ENCODE measurements around the gene TRAPPC2.
A peak's percentile ranks its signal among the peaks of the same experiment; 100 is the strongest.
"Not testable (repeated sequence)": the region's sequence is repeated elsewhere in the genome, so short reads cannot be mapped to it uniquely, and the experiment has no call there.

TRAPPC2 gene

GRCh38 chrX:13670197-13670596, 64.2 kb downstream of the TRAPPC2 start:
- no peak overlapping the region for H3K27ac ChIP-seq (ENCODE audit: low read depth, low read length, poor library complexity, severe bottlenecking)

GRCh38 chrX:13669755-13670154, 64.7 kb downstream of the TRAPPC2 start:
- H3F3A ChIP-seq (ENCODE audit: insufficient read depth, low read length); H3K27ac ChIP-seq (ENCODE audit: low read depth, low read length, poor library complexity, severe bottlenecking); H4K20me1 ChIP-seq (ENCODE audit: insufficient read depth, low read length); H3K4me3 ChIP-seq (ENCODE audit: low read depth, low read length, poor library complexity, severe bottlenecking); H3K36me3 ChIP-seq (ENCODE audit: insufficient read depth, low read length); H3K4me2 ChIP-seq (ENCODE audit: low read length); H2AFZ ChIP-seq (ENCODE audit: low read length); H3K9me2 ChIP-seq (ENCODE audit: low read depth, low read length); H3K27me3 ChIP-seq (ENCODE audit: insufficient read depth, low read length); H3K9me3 ChIP-seq (ENCODE audit: low read length); H3K9ac ChIP-seq (ENCODE audit: low read length); H3K79me2 ChIP-seq (ENCODE audit: insufficient read depth, low read length): not testable (repeated sequence)
- peaks cover 18% of the 10 kb centered on the region for H3K4me1 ChIP-seq (ENCODE audit: insufficient read depth, low read length, severe bottlenecking)

More at GRCh38 chrX:13670197-13670596, 64.2 kb downstream of the TRAPPC2 start:
- no peak overlapping the region for H2AFZ ChIP-seq (ENCODE audit: low read length)
- H4K20me1 ChIP-seq (ENCODE audit: insufficient read depth, low read length), result no peaks in the 10 kb centered on the region
- no peaks in the 10 kb centered on the region for H3K79me2 ChIP-seq (ENCODE audit: insufficient read depth, low read length)
- TF ChIP-seq EZH2 (IDR thresholded peaks at IDR 0.05; ENCODE audit: borderline replicate concordance, low read length), result no peak
- no peak for TF ChIP-seq CTCF (IDR thresholded peaks at IDR 0.05; ENCODE audit: low read length)
- H3K4me1 ChIP-seq (ENCODE audit: insufficient read depth, low read length, severe bottlenecking), result peaks cover 18% of the 10 kb centered on the region
- H3K9me2 ChIP-seq (ENCODE audit: low read depth, low read length), result no peaks in the 10 kb centered on the region
- no peaks in the 10 kb centered on the region for H3K27me3 ChIP-seq (ENCODE audit: insufficient read depth, low read length)
- no peaks in the 10 kb centered on the region; the same call in 1 of the 2 replicates for H3K36me3 ChIP-seq (ENCODE audit: insufficient read depth, low read length)
- no peaks in the 10 kb centered on the region for H3K9me3 ChIP-seq (ENCODE audit: low read length)
- no peaks in the 10 kb centered on the region for H3F3A ChIP-seq (ENCODE audit: insufficient read depth, low read length)
- no peak overlapping the region for H3K9ac ChIP-seq (ENCODE audit: low read length)
- no peak overlapping the region for H3K4me3 ChIP-seq (ENCODE audit: low read depth, low read length, poor library complexity, severe bottlenecking)
- H3K4me2 ChIP-seq (ENCODE audit: low read length), result no peak overlapping the region

- Histone ChIP-seq H3K9me3 (ENCODE audit: low read length) (no peaks in the 10 kb centered on the region), H3K79me2 (ENCODE audit: insufficient read depth, low read length) (no peaks in the 10 kb centered on the region), H4K20me1 (ENCODE audit: insufficient read depth, low read length) (no peaks in the 10 kb centered on the region), H2AFZ (ENCODE audit: low read length) (no peak overlapping the region), H3K27ac (ENCODE audit: low read depth, low read length, poor library complexity, severe bottlenecking) (no peak overlapping the region), H3K9me2 (ENCODE audit: low read depth, low read length) (no peaks in the 10 kb centered on the region), H3K36me3 (ENCODE audit: insufficient read depth, low read length) (no peaks in the 10 kb centered on the region; the same call in none of the 2 replicates), H3K4me1 (ENCODE audit: insufficient read depth, low read length, severe bottlenecking) (peaks cover 18% of the 10 kb centered on the region), H3K9ac (ENCODE audit: low read length) (no peak overlapping the region), H3K27me3 (ENCODE audit: insufficient read depth, low read length) (no peaks in the 10 kb centered on the region), H3F3A (ENCODE audit: insufficient read depth, low read length) (no peaks in the 10 kb centered on the region), H3K4me3 (ENCODE audit: low read depth, low read length, poor library complexity, severe bottlenecking) (no peak overlapping the region), H3K4me2 (ENCODE audit: low read length) (peak overlapping the region; percentile 19; the same call in 1 of the 2 replicates)
- TF ChIP-seq CTCF (IDR thresholded peaks at IDR 0.05; ENCODE audit: low read length) (no peak), EZH2 (IDR thresholded peaks at IDR 0.05; ENCODE audit: borderline replicate concordance, low read length) (no peak)
Observed at GRCh38 chrX:13669246-13669737, 65.1 kb downstream of the TRAPPC2 start.

- Histone ChIP-seq H3K4me3 (ENCODE audit: low read depth, low read length, poor library complexity, severe bottlenecking) (no peak overlapping the region), H3K79me2 (ENCODE audit: insufficient read depth, low read length) (no peaks in the 10 kb centered on the region), H3K9me3 (ENCODE audit: low read length) (no peaks in the 10 kb centered on the region), H3K4me1 (ENCODE audit: insufficient read depth, low read length, severe bottlenecking) (peaks cover 20% of the 10 kb centered on the region), H3F3A (ENCODE audit: insufficient read depth, low read length) (no peaks in the 10 kb centered on the region), H3K27me3 (ENCODE audit: insufficient read depth, low read length) (no peaks in the 10 kb centered on the region), H3K27ac (ENCODE audit: low read depth, low read length, poor library complexity, severe bottlenecking) (no peak overlapping the region), H3K36me3 (ENCODE audit: insufficient read depth, low read length) (peaks cover 10% of the 10 kb centered on the region), H3K9me2 (ENCODE audit: low read depth, low read length) (no peaks in the 10 kb centered on the region), H3K4me2 (ENCODE audit: low read length) (no peak overlapping the region), H4K20me1 (ENCODE audit: insufficient read depth, low read length) (no peaks in the 10 kb centered on the region), H3K9ac (ENCODE audit: low read length) (no peak overlapping the region), H2AFZ (ENCODE audit: low read length) (no peak overlapping the region)
- TF ChIP-seq EZH2 (IDR thresholded peaks at IDR 0.05; ENCODE audit: borderline replicate concordance, low read length) (no peak), CTCF (IDR thresholded peaks at IDR 0.05; ENCODE audit: low read length) (no peak)
Observed at GRCh38 chrX:13667919-13668318, 66.5 kb downstream of the TRAPPC2 start.
